SH-SY5Y (cell line): ENCODE data around the gene MX1.

ENCODE experiments used
- GATA2 ChIP-seq: IDR thresholded peaks from 2 replicates; pipeline ENCODE4 v1.6.1; 2011; ENCODE audit warnings: mild to moderate bottlenecking, low read depth, low read length
- GATA3 ChIP-seq: IDR thresholded peaks from 2 replicates; pipeline ENCODE4 v1.6.1; 2011; ENCODE audit warnings: low read depth, mild to moderate bottlenecking, low read length, moderate library complexity

DNA sequence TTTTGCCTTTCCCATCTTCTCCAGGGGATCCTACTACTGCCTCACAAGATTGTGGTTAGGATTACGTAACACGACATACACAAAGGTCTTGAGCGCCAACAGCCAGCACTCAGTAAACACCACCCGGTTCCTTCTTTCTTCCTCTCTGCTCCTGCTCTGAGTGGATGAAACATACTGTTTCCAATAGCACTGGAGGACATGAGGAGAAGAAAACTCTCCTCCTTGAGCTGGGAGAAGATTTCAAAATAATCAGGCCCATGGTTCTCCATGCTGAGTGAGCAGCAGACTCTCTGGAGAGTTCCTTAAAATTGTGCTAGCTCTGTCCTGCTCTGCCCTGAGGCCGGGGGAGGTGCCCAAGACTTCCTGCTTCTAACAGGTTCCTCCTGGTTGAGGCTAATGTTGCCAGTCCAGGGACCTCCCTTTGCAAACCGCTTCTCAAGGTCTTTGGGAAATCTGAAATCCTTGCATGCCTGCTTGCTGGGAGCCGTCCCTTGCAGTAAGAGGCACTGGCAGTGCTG, 29.4 kb upstream of the MX1 start:
- TF ChIP-seq GATA2 (no peak), GATA3 (no peak)
